Measurements from ENCODE around the gene TRMT10B.
"Not testable (repeated sequence)": the region's sequence is repeated elsewhere in the genome, so short reads cannot be mapped to it uniquely, and the experiment has no call there.

TRMT10B gene

GRCh38 chr9:37751704-37752103 is 1.9 kb upstream of the TRMT10B start:
- not testable (repeated sequence) for DNase-seq

- not testable (repeated sequence) for DNase-seq
Measured at GRCh38 chr9:37752112-37752511, 1.5 kb upstream of the TRMT10B start.

- DNase-seq: no peak
Measured at GRCh38 chr9:37752642-37753488, 740 bp upstream of the TRMT10B start.

GRCh38 chr9:37758747-37759146 is 5.1 kb downstream of the TRMT10B start:
- no peak for DNase-seq

GRCh38 chr9:37760416-37761161 is 7.0 kb downstream of the TRMT10B start:
- no peak for DNase-seq

GRCh38 chr9:37761511-37761910 is 7.9 kb downstream of the TRMT10B start:
- DNase-seq: no peak

GRCh38 chr9:37765263-37765662 is 11.7 kb downstream of the TRMT10B start:
- not testable (repeated sequence) for DNase-seq

- DNase-seq: no peak
Measured at GRCh38 chr9:37769306-37769705, 15.7 kb downstream of the TRMT10B start.

GRCh38 chr9:37769995-37770394 is 16.4 kb downstream of the TRMT10B start:
- DNase-seq: no peak

- DNase-seq: no peak
Measured at GRCh38 chr9:37775216-37775919, 21.8 kb downstream of the TRMT10B start.

- no peak for DNase-seq
Measured at GRCh38 chr9:37776328-37776727, 22.7 kb downstream of the TRMT10B start.

- no peak for DNase-seq
Measured at GRCh38 chr9:37778534-37778933, 24.9 kb downstream of the TRMT10B start.

GRCh38 chr9:37784291-37784615 is 30.6 kb downstream of the TRMT10B start:
- no peak for DNase-seq

GRCh38 chr9:37784616-37785483 is 31.2 kb downstream of the TRMT10B start, which contains the start of gene EXOSC3:
Gene EXOSC3 (minus strand): TSS chr9:37785064. CDS start chr9:37785044, 20 bp downstream.
- DNase-seq: peak; percentile 81

- no peak for DNase-seq
Measured at GRCh38 chr9:37787059-37787458, 33.5 kb downstream of the TRMT10B start.

- no peak for DNase-seq
Measured at GRCh38 chr9:37788332-37788731, 34.7 kb downstream of the TRMT10B start.

- DNase-seq: no peak
Measured at GRCh38 chr9:37790096-37790495, 36.5 kb downstream of the TRMT10B start.

GRCh38 chr9:37792122-37792521 is 38.5 kb downstream of the TRMT10B start:
- DNase-seq: no peak

GRCh38 chr9:37796232-37796631 is 42.6 kb downstream of the TRMT10B start:
- DNase-seq: no peak

GRCh38 chr9:37798677-37799076 is 45.1 kb downstream of the TRMT10B start:
- no peak for DNase-seq

- peak; percentile 82 for DNase-seq
Measured at GRCh38 chr9:37800631-37801286, 47.2 kb downstream of the TRMT10B start, which contains the start of gene DCAF10. Gene DCAF10 (plus strand): TSS chr9:37800797. CDS start chr9:37800867, 70 bp downstream.
